Measurements from ENCODE around the gene TRERF1. TPM values are rescaled to one million over a fixed set of nuclear protein-coding genes. Genes with fewer than 3 reads are reported as not detected.

TRERF1 gene
- total and polyA plus RNA-seq, 2 of the 8 experiments (the other 6 are each of a cell fraction or from before 2014, with no cell fraction given): 10.8 to 21.5 TPM

DNA sequence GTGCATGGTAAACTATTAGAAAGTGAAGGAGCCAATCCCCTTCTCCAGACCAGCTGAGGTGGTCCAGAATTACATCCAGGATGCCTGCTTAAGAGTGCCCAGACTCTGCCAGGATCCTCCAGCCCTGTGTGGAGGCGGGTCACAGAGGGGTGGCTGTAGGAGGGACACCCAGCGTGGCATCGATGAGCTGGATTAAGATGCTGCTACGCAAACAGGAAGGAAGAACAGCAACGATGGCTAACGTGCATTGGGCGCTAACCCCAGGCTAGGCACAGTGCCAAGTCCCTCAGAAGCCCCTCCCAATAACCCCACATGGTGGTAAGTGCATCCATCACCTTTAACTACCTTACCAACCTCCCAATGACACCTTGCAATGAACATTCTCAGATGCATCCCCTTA lies 170.2 kb downstream of the TRERF1 start:
- Histone ChIP-seq H2BK15ac (ENCODE audit: low read length) (no peak overlapping the region), H3K18ac (ENCODE audit: extremely low read depth, low read length) (no peak overlapping the region), H2BK120ac (replicated peaks; ENCODE audit: low read depth, low read length) (no peak overlapping the region), H4K5ac (ENCODE audit: insufficient read length, low read depth, low read length) (no peak overlapping the region), H3K79me2 (ENCODE audit: control insufficient read depth in 1 of 2, insufficient read depth in 2 of 2, low read length in 2 of 2) (peaks cover 0 to 23% of the 10 kb centered on the region in 2 experiments; a peak in 3 of 4 replicates), H3K14ac (ENCODE audit: insufficient read length) (no peak overlapping the region), H4K8ac (ENCODE audit: extremely low read depth, insufficient read depth, low read length) (no peak overlapping the region), H3K36me3 (ENCODE audit: control insufficient read depth in 2 of 4, insufficient read depth in 4 of 4, low read length in 3 of 4) (no peaks in the 10 kb centered on the region), H3K4me3 (ENCODE audit: extremely low read depth in 1 of 4, insufficient read depth in 2 of 4, low read depth in 3 of 4, low read length in 4 of 4) (no peak overlapping the region), H2BK12ac (ENCODE audit: low read depth, low read length) (no peak overlapping the region), H4K91ac (replicated peaks; ENCODE audit: insufficient read length, low read length) (no peak overlapping the region), H3K9ac (replicated peaks in 1 of 4; ENCODE audit: extremely low read depth in 1 of 4, low read depth in 3 of 4, low read length in 3 of 4) (no peak overlapping the region), H3K79me1 (ENCODE audit: low read depth, low read length) (peaks cover 12% of the 10 kb centered on the region), H2AFZ (ENCODE audit: low read length) (no peak overlapping the region), H3K56ac (replicated peaks; ENCODE audit: insufficient read length, low read depth, low read length) (no peak overlapping the region), H3K9me3 (ENCODE audit: insufficient read depth in 2 of 2, low read depth in 1 of 2, low read length in 1 of 2) (0 out of 4 replicates have a peak, but pooled peaks cover 0 to 3% of the 10 kb centered on the region in 2 experiments), H3K4ac (replicated peaks; ENCODE audit: insufficient read length, low read depth, low read length) (no peak overlapping the region), H3K4me1 (replicated peaks in 1 of 4; ENCODE audit: control insufficient read depth in 3 of 4, insufficient read depth in 4 of 4, low read length in 3 of 4) (peaks cover 0 to 15% (median 3%) of the 10 kb centered on the region in 4 experiments; a peak in 3 of 7 replicates), H3K23me2 (ENCODE audit: low read depth, low read length) (no peaks in the 10 kb centered on the region), H3K4me2 (ENCODE audit: insufficient read depth in 1 of 2, low read depth in 2 of 2, low read length in 2 of 2) (no peak overlapping the region), H2BK5ac (ENCODE audit: low read depth, low read length) (no peak overlapping the region), H3K27me3 (replicated peaks in 1 of 4; ENCODE audit: control insufficient read depth in 3 of 4, extremely low read depth in 1 of 4, insufficient read depth in 3 of 4, low read length in 3 of 4) (no peaks in the 10 kb centered on the region), H3K23ac (ENCODE audit: insufficient read length) (no peak overlapping the region), H4K20me1 (replicated peaks in 1 of 2; ENCODE audit: control insufficient read depth in 1 of 2, insufficient read depth in 2 of 2, low read length in 2 of 2) (peaks cover 0 to 4% of the 10 kb centered on the region in 2 experiments), H2AK5ac (ENCODE audit: low read depth, low read length) (no peak overlapping the region), H3K27ac (ENCODE audit: low read depth, low read length) (no peak overlapping the region), H2BK20ac (ENCODE audit: low read length) (no peak overlapping the region)
- CTCF ChIA-PET (ENCODE audit: partially characterized antibody): interaction anchor here (0.6 to 1.4 kb wide), 5 partner anchors 11 to 163 kb away, joined by 3 to 5 read pairs (median 3); no protein-coding TSS in a partner anchor
- TF ChIP-seq RBBP5 (IDR thresholded peaks at IDR 0.05; ENCODE audit: borderline replicate concordance, low read depth, low read length): no peak
- no peak for TF ChIP-seq SIRT6 (IDR thresholded peaks at IDR 0.05; ENCODE audit: low read length)
- no peak for TF ChIP-seq CTBP2 (IDR thresholded peaks at IDR 0.05; ENCODE audit: borderline replicate concordance, insufficient read depth, insufficient read length, low read length)
- no peak for TF ChIP-seq POU5F1 (IDR thresholded peaks at IDR 0.05; ENCODE audit: low read depth, low read length)
- TF ChIP-seq KDM1A (IDR thresholded peaks at IDR 0.05; ENCODE audit: borderline replicate concordance, low read length): no peak
- no peak for TF ChIP-seq CBX5 (IDR thresholded peaks at IDR 0.05; ENCODE audit: low read depth, low read length)
- POLR2A ChIA-PET (ENCODE audit: partially characterized antibody): no interaction called here
- no peak for FAIRE-seq
- no peak for DNase-seq (ENCODE audit: low read depth in 1 of 2, low spot score in 2 of 2)
- 96% methylated on average over 7 of the region's 7 CpGs; no CpG with 5 or more reads in 1 of the 2 experiments for WGBS, 2 experiments (ENCODE audit: extremely low coverage in 1 of 2, insufficient coverage in 1 of 2, insufficient read length in 1 of 2, insufficient replicate concordance in 2 of 2, low coverage in 1 of 2, low lambda C conversion rate in 2 of 2, missing lambda C conversion rate in 1 of 2)

Data from H1 (cell line).